ENCODE results near the gene VCPKMT.

Gene VCPKMT

DNA sequence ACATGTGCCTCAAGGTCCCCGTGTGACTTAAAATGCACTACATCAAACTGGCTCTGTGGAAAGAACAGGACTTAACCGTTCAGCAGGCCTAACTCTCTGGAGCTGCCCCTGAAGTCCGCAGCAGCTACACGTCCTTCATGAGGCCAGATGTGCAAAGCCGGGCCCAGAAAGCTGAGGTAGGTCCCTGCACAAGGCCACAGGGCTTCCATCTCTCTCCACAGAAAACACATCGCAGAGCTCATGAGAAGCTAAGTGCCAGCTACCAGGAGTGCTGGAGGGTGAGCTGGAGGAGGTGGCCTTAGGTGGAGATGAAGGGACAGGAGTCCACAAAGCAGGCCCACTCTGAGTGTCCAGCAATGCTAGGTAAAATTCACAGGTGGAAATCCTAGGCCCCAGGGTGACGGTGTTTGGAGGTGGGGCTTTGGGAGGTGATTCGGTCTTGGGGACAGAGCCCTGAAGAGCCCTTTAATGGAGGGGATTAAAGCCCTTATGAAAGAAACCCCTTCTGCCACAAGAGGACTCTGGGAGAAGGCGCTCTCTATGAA lies 52.4 kb downstream of the VCPKMT start:
- DNase-seq, result no peak

DNA sequence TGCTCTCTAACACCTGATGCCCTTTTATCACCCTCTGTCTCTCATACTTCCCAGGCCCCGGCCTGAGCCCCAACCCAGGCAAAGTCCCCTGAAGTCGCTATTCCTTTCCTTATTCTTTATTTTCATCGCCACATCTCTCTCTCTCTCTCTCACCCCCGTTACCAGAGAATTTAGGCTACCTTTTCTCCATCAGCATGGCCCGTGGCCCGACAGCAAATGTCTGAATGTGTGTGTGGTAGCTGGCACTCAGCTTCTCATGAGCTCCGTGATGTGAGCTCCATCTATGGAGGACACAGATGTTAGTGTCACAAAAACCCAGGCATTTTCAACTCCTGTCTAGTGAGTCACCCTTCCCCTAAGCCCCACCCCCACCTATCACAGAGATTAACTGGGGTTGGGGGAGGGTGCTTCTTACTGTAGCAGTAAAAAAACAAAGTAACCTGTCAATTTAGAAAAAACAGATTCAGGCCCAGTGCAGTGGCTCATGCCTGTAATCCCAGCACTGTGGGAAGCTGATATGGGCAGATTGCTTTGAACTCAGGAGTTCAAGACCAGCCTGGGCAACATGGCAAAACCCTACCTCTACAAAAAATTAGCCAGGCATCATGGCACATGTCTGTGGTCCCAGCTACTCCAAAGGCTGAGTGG lies 53.8 kb downstream of the VCPKMT start:
- peak; percentile 93 for DNase-seq

DNA sequence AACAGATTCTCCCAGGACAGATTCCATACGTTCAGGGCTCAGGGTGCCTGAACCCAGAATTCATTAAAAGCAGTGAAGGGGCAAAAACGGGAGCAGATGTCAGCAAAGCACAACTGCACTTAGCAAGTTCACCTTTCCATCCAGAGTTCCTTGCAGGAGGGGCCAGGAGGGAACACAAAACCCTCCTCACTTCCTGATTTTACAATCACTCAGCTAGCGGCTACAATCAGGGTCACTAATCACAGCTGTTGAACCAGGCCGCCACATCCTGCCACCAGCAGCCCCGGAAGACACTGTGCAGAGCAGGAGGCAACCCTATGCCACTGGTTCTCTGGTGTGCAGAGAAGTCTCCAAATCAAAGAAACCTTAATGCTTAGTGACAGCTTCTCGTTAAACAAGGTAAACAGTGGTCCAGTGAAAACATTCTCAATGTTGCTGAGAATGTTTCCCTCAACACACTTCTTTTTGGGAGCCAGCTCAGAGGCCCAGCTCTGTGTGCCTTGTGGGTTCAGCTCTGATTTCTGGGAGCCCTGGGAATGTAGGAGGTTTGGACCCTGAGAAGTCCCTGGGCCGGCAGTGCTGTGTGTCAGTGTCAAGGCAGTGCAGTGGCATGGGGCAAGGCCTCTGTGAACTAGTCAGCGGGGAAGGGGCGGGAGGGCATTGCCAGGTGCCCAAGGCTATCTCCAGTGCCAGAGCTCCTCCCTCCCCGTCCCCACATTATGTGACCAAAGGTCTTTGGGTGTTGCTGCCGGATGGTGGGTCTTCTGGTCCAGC lies 54.5 kb downstream of the VCPKMT start:
- peak; percentile 84 for DNase-seq

DNA sequence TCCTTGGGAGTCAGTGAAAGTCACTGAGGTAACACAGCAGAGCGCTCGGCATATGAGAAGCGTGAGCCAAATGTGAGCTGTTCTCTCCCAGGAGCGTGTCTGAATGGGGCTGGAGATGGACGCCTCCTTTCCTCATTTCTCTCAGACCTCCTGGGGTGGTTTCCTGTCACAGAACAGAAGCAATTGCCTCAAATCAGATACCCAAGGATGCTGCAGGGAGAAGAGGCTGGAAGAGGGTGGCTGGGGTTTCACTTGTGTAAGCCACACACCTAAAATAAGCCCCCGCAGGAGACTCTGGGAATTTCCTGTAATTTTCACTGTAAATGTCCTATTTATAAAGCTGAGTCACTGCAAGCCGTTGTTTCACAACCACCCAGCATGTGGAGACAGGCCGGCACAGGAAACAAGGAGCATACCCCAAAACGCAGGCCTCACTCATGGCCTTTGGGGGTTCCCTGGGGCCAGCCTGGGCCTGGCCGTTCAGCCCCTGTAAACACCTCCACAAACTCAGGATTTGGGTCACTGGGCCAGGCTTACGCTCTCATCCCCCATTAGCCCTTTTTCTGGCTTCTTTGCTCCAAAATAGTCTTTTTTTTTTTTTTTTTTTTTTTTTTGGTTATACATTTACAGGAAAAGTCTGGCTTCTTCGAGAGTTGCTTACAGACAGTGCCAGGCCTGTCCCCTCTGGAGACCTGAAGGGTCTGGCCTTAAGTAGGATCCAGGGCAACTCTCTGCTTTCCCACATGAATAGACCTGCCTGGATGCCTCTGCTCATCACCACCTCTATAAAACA lies 55.3 kb downstream of the VCPKMT start:
- DNase-seq, result peak; percentile 48

DNA sequence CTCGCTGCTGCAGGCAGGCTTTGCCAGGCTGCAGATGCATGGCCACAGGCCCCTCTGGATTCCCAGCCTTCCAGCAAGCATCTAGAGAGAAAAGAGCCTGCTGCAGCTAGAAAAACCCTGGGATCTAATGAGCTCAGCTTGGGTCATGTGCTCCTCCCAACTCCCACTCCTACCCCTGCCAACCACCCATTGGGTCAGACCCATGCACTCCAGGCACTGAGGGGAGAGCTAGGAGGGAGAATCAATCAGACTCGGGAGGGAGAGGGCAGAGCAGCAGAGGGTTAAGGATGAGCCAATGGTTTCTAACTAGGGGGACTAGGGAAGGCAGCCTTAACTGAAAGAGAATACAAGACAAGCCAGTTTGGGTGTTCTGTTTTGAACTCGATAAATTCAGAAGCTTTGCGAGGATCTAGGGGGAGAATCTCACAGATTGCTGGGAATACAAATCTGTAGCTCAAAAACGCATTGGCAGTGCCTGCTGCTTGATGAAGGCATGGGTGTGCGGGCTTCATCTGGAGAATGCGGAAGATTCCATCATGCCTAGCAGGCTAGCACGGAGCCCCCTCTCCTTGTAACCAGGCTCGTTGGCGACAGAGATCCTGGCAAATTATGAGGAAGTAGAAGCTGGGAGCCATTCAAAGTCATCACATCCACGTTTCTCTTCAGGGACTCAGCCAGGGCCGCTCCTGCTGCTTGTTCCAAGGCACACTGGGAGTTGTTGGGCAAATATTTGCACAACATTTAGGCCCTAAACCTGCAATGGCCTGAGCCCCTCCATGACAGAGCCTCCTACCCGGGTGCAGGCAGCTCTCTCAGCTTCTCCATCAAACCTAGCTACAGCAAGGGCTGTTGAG lies 56.4 kb downstream of the VCPKMT start:
- DNase-seq, result no peak
